ENCODE results near the gene SEC14L2.
"Not testable (repeated sequence)": the region's sequence is repeated elsewhere in the genome, so short reads cannot be mapped to it uniquely, and the experiment has no call there.

The SEC14L2 gene

DNA sequence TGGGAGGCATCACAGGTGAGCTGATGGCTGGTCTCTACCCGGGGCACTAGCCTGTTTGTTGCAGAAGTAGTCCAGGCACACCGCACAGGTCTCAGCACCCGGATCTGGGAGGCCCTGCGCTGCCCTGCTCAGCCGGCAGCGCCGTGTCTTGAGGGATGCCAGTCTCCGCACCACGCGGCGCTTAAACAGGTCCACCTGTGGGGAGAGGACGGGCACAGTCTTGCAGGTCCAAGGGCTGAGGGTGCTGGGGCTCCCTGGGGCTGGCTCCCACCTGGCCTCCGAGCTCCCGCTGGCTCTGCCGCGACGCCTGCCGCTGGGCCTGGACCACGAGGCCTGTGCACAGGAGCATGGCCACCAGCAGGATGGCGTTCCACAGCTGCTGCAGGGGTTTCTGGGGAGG, 16.8 kb upstream of the SEC14L2 start:
- DNase-seq, result no peak

DNA sequence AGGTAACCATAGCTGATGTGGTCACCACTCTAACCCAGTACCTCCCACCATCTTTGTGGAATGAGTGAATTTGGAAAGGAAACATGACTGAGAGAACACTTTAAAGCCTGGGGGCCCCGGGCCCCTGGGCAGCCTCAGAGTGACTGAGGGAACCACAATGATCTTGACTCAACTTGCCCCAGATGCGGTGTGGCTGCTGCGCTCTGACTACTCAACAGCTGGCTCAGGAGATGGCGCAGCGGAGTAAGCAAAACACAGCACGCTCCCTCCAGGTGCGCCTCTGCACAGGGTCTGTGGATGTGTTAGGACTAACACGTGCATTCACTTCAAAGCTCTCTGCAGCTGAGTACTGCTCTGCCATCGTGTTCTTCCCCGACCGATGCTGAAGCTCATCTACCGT, 15.6 kb upstream of the SEC14L2 start:
- DNase-seq, result no peak

DNA sequence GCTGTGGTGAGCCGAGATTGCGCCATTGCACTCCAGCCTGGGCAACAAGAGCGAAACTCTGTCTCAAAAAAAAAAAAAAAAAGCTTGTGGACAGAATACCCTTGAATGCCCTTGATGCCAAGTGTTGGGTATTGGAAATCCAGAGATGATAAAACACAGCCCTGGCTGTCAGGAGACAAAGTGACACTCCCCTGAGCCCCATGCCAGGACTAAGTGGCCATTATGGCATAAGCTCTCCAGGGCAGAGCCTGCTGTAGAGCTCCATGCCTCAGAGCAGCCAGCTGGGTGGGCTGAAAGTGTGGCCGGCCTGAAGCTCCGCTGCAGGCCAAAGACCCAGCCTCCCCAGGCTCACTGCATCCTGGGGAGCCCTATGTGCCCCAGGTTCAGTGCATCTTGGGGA, 14.5 kb upstream of the SEC14L2 start:
- DNase-seq, result no peak

DNA sequence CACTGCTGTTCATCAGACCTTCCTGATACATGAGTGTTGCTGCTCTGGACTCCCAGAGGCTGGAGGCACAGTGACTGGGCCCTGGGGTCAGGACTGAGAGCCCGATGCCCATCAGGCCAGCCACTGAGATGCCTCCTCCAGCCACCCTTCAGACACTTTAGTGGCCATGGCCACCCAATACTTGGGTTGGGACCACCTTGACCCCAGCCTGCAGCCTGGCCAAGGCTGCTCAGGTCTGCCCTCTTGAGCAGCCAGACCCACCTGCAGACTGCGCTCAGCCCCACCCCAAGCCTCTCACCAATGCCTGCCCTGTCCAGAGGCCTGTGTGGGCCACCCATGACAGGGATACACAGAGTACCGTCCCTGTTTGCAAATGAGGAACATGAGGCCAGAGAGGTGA, 13.8 kb upstream of the SEC14L2 start:
- DNase-seq, result no peak

DNA sequence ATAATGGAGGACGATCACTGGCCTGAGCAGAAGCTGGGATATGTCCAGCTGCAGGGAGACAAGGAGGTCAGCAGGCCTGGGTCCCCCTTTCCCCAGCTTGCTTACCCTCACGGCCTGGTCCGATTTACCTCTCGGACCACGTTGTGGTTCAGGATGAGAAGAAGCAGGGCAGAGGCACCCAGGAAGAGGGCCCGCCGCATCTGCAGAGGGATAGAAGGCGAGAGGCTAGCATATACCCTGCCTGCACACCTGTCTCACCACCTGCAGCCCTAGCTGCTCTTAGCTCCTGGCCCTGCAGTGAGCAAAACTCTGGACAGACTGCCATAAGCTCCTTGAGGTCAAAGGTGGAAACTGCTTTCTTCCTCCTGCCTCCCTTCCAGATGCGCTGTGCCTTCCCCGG, 10.9 kb upstream of the SEC14L2 start:
- DNase-seq, result no peak

DNA sequence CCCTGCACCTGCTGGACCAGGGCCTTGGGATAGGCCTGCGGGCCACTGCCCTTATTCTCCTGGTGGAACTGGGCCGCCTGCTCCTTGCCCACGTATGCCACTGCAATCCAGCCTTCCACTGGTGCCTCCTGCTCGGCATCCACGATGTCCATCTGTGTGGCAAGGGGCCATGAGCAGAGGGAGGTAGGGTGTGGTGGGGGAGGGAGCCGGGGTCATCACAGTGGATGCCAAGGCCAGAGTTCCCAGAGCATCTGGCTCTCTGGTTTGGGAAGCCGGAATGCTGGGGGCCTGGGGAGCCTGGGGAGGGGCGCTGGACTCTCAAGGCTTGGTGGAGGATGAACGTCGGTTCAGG, 10.2 kb upstream of the SEC14L2 start:
- no peak for DNase-seq

DNA sequence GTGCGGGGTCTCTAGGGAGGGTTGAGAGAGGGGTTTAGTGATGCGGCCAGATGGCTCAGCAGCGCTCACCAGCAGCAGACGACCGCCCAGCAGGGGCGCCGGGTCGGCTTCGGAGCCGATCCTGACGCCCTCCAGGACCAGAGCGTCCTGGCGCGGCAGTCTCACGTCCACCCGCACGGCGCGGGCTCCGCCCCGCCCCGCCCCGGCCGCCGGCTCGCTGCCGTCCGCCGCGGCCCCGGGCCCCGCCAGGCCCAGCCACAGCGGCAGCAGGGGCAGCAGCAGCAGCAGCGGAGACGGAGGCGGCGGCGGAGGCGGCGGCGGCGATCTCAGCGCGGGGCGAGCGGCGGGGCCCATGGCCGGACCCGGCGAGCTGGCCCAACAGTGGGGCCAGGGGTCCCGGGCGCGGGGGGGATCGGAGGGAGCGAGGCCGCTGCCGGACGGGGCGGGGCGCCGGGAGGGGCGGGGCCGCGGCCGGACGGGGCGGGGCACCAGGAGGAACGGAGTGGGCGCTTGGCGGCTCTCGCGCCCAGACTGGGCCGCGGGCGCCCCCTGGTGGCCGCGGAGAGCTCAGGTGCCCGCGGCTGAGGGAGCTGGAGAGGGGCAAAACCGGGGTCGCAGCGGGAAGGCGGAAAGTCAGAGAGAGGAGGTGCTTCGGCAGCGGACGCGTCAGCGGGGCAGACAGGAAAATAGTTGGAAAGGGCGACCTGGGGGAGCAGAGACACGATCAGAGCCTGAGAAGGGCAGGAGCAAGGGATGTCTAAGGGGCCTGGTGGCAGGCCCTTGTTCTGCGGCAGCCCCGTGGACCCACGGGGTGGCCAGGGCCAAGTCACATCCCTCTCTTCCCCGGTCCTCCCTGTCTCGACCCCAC, 9.6 kb upstream of the SEC14L2 start, which contains the start of gene RNF215:
TSS of gene RNF215 (minus strand) at position 452 of the 868 bp plus-strand sequence. CDS start at position 354, 98 bp downstream.
- no peak for DNase-seq

DNA sequence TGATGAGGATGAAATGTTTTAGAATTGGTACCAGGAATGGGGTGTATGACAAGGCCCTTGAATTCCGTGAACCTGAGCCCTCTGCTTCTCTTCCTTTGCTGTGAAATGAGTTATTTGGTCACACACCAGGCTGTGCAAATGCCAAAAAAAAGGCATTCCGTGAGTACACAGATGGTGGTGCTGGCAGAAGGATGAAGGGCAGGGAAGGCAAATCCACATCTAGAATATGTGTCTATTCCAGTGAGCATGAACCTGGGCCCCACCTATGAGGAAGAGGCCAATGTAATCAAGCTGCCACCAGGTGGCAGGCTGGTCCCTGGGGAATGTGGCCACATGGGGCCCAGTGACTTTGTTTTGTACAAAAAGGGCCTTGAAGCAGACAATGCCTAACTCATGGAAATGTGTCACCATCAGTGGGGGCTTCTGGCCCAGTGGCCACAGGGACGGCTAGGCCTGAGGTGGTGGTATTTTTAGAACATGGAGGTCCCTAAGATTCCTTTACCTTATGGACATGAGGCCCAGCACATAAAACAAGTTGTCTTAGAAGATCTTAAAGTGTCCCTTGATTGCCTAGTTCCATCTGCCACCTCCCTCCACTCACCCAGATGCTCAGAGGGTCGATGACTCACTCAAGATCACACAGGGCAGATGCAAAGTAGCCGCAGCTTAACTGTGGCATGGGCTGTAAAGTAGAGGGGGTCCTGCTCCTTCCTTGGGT, 5.7 kb upstream of the SEC14L2 start:
- no peak for DNase-seq

DNA sequence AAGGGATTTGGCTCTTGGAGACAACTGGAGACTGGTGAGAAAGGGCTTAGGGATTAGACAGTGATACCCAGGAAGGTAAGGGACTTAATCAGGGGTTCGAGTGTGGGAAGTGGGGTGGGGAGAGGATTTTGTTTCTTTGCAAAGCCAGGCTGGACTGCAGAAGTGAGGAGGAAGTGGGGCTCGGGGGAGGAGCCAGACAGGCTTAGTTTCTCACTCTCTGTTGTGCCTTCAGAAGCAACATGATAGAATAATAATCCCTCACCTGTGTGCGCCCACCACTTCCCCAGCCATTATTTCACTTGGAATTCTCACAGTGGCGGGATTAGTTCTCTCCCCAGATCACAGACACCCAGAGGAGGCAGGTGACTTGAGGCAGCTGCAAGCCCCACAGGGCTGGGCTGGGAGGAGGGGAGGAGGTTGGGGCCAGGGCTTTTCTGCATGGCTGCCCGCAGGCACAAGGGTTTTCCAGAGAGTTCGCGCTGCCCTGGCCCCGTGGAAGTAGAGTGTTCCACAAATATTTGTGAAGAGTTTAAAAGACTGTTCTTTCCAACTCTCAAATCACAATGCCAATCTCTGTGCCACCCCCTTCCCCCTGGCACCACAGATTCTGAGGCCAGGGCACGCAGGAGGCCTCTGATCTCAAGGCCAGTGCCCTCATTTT, 4.0 kb upstream of the SEC14L2 start:
- no peak for DNase-seq

DNA sequence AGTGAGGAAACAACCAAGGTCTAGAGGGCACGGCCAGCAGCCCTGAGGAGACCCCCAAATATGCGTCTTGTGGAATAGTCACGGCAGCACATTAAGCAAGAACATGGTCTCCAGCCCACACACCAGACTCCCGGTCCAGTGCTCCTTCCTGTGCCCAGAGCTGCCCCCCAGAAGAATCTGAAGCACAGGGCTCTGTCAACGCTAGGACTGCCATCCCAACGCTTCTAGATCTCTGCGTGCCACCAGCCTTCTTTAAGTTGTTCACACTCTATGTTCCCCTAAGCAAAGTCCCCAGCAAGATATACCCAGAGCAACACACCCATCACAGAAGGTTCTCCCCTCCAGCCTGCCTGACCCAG, 3.5 kb upstream of the SEC14L2 start:
- no peak for DNase-seq

DNA sequence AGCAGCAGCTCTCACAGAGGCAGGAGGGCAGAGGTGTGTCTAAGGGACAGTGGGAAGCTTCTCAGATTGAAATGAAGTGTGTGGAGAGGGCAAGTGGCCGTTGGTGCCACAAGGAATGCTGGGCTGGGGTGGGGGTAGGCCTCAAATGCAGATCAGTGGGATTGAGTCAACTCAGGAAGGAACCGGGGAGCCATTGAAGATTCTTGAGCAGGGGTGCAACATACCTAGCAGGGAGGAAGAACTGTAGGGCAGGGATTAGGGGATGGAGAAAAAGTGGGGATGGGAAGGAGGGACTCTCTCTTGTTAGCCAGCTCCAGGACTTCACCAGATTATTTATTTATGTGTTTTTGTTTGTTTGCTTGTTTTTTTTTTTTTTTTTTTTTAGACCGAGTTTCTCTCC, 2.9 kb upstream of the SEC14L2 start:
- DNase-seq, result no peak

DNA sequence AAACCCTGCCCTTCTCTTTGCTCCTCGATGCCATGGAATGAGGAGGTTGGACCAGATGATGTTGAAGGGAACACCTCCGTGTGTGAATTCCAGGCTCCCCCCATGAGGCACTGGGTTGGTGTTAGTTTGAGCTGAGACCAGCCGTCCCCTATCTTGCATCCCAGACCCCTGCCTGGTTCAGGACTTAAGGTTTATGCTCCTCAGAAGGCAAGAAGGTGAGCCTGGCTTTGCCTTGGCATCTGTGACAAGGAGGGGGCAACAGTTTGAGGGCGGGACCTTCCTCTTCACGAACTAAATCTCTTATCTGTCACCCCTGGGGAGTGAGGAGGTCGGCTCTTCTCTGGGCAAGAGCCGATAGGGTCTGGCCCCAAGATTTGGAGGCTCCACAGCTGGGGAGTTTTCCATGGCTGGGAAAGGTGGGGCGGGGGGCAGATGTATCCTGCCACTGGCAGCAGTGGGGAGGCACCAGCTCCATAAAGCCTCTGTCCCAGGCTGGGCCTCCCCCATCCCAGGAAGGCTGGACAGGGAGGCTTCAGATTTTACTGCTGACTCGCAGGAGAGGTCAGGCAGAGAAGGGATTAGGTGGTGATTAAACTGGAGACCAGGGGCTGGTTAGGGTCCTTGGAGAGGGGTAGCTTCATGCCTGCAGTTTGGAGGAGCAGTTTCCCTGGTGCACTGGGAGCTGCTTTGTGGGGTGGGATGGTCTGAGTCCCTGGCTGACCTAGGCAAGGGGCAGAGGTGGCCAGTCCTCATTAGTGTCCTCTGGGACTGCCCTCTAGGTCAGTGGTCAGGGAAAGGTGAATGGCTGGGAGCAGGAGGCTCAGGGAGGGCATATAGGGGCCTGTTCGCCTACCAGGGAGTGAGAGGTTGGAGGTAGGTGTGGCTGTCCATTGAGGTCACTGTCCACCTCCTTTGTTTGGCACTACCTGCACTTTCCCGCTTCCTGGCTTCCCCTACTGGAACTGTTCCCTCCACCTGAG, 1.1 kb downstream of the SEC14L2 start:
- no peak for DNase-seq

DNA sequence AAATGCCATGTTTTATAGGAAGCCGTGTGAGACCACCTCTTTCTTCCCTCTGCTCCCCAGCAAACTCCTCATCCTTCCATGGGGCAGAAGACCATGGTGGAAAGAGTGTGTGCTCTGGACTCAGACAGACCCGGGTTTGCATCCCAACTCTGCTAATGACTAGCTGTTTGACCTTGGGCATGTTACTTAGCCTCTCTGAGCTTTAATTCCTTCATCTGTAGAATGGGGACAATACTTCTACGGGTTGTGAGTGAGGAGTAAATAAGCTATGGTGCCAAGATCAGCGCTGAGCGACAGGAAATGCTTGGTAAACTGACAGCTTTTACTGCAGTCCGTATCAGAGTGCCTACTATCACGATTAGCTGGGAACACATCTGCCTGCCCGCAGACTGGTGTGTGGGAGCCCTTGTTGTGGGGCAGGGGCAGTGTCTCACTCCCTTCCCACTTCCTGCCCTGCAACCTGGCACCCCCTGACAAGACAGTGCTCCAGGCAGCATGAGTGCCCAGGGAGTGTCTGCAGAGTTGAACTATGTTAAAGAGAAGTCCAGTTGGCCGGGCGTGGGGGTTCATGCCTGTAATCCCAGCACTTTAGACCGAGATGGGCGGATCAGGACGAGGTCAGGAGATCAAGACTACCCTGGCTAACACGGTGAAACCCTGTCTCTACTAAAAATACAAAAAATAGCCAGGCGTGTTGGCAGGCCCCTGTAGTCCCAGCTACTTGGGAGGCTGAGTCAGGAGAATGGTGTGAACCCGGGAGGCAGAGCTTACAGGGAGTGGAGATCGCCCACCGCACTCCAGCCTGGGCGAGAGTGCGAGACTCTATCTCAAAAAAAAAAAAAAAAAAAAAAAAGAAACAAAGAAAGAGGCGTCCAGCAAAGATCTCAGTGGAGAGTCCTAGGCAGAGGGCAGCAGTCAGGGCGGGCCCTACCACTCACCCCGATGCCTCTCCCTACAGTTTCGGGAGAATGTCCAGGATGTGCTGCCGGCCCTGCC, 2.2 kb downstream of the SEC14L2 start:
- DNase-seq, result no peak

DNA sequence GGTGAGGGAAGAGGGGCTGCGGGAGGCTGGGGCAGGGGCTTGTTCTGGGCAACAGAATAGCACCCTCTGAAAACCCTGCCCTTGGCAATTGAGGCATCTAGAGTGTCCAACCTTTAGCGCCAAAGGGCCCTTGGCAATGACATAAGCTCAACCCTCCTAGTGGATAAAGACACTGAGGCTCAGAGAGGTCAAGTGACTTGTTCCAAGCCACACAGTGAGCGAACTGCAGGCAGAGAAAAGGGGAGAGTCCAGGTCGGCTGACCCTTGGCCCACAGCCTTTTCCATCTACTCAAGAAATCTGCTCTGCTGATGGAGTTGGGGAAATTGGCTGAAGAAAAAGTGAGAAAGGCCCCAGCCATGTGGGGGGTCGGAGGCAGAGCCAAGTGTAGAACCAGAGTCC, 2.9 kb downstream of the SEC14L2 start:
- DNase-seq, result no peak

DNA sequence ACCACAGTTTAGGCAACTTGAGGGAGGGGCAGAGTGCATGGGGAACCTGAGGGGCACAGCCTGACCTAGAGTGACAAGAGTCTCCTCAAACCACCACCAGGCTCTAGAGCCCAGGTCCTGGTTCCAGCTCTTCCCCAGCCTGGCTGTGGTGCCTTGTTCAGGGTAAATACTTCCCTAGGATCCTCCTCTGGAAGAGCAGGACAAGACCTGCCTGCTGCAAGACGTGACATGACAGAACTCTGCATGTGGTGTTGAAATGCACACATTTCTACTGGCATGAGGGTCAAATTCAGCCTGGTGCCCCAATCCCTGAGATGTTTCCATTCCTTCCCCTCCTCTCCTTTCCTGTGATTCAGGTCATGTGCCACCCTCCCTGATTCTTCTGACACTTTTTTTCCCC, 3.3 kb downstream of the SEC14L2 start:
- no peak for DNase-seq

DNA sequence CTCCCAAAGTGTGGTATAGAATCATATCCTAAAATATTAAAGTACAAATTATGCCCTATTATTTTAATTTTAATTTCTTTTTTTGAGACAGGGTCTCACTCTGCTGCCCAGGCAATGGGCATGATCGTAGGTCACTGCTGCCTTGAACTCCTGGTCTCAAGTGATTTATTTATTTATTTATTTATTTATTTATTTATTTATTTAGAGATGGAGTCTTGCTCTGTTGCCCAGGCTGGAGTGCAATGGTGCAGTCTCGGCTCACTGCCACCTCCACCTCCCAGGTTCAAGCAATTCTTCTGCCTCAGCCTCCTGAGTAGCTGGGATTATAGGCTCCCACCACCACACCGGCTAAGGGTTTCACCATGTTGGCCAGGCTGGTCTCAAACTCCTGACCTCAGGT, 4.2 kb downstream of the SEC14L2 start:
- not testable (repeated sequence) for DNase-seq

DNA sequence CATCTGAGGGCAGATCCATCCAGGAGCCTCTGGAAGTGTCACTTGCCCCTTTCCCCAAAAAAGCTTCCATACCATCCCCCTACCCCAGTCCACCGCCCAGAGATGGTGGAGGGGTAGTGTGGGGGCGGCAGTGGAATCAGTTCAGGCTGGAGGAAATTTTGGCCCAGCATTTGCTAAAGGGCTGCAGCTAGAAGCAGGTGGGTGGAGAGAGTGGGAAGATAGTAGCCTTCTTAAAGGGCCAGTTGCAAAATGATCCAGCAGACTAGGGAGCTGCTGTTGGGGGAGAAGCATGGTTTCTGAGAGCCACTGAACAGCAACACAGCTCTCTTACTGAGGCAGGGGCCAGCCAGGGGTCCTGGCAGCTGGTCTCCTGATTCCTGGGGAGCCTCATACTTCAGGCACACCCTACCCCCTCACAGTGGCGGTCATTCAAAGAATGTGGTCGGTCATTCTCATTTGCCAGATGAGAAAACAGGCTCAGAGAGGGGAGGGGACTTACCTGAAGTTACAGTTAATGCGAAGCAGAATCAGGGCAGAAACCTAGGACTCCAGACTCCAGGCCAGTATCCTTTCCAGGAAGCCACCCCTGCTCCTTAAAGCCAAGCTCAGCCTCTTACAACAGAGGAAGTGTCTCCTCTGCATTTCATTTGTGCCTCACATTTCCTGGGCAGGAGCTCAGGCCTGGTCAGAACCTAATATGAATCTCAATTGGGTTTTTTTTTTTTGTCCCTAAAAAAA, 5.4 kb downstream of the SEC14L2 start:
- no peak for DNase-seq

DNA sequence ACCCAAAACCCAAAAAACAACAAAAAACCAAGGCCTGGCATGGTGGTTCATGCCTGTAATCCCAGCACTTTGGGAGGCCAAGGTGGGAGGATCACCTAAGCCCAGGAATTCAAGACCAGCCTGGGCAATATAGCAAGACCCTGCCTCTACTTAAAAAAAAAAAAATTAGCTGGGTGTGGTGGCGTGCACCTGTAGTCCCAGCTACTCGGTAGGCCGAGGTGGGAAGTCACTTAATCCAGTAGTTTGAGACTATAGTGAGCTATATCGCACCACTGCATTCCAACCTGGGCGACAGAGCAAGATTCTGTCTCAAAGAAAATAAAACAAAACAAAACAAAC, 5.9 kb downstream of the SEC14L2 start:
- DNase-seq, result not testable (repeated sequence)

DNA sequence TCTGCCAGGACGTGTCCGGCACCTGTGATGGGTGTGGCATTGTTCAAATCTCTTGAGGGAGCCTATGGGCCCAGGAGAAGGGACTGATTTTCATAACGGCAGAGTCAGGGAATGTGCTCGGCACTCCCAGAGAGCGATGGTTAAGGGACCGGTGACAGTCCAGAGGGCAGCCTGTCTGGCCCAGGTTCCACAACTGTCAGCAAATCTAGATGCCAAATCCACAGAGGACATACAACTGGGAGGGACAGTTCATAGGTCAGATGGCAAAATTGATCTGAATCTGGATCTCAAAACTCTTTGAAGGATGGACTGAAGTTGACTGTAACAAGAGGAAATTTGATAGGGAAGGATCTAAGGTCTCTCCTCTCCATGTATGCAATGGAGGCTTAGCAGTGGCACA, 7.5 kb downstream of the SEC14L2 start:
- no peak for DNase-seq

DNA sequence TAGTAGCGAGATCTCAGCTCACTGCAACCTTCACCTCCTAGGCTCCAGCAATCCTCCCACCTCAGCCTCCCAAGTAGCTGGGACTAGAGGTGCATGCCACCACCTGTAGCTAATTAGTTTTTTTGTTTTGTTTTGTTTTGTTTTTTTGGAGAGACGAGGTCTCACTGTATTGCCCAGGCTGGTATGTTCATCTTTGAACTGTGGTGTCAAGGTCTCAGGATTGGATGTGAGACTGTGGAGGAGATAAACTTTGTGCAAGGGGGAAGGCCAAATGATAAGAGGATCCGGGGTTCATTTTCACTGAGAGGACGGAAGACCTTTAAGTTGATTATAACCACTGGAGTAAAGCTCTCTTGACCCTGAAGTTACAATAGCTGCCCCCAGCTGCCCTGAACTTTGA, 8.9 kb downstream of the SEC14L2 start:
- no peak for DNase-seq

DNA sequence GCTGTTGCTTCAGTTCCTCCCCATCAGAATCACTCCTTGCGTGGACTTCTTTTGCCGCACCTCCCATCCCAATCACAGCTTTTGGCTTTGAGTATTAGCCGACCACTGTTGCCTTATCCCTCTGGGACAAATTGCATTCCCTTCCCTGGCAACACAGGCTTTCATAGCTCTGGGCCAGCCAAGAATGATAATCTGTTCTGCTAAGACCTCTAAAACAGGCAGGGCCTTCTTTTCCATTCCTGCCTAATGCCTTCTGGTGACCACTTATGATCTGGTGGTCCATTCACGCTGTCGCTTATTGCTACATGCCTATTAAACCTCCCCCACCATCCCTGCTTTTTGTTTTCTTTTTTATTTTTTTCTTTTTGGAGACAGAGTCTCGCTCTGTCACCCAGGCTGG, 9.6 kb downstream of the SEC14L2 start:
- no peak for DNase-seq
